DMS153 treated with DMSO at 0.1 percent for 48 hours (cell line): ENCODE data around the gene GOSR1.
"Not testable (repeated sequence)": the region's sequence is repeated elsewhere in the genome, so short reads cannot be mapped to it uniquely, and the experiment has no call there.

Source experiments
- DNase-seq: peaks from one replicate; lab custom pipeline; 2025; ENCODE audit not compliant: unreplicated experiment; lab: John Stamatoyannopoulos, UW

GOSR1 gene

DNA sequence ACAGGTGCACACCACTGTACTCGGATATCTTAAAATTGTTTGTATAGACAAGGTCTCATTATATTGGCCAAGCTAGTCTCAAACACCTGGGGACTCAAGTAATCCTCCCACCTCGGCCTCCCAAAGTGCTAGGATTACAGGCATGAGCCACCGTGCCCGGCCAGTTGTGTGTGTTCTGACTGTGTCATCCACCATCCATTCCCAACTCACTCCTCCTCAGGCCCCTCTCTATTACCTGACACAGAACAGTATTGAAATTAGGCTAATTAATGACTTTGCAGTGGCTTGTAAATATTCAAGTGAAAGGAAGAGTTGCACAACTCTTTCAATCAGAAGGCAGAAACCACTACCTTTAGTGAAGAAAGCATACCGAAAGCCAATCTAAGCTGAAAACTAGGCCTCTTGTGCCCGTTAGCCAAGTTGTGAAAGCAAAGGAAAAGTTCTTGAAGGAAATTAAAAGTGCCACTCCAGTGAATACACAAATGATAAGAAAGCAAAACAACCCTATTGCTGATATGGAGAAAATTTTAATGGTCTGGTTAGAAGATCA is 28.7 kb downstream of the GOSR1 start:
- DNase-seq: no peak

DNA sequence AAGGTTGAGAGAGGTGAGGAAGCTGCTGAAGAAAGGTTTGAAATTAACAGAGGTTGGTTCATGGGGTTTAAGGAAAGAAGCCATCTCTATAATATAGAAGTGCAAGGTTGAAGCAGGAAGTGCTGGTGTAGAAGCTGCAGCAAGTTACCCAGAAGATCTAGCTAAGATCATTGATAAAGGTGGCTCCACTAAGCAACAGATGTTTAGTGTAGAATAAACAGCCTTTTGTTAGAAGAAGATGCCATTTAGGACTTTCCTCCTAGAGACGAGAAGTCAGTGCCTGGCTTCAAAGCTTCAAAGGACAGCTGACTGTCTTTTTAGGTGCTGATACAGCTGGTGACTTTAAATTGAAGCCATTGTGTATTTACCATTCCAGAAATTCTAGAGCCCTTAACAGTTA is 29.3 kb downstream of the GOSR1 start:
- DNase-seq: no peak

DNA sequence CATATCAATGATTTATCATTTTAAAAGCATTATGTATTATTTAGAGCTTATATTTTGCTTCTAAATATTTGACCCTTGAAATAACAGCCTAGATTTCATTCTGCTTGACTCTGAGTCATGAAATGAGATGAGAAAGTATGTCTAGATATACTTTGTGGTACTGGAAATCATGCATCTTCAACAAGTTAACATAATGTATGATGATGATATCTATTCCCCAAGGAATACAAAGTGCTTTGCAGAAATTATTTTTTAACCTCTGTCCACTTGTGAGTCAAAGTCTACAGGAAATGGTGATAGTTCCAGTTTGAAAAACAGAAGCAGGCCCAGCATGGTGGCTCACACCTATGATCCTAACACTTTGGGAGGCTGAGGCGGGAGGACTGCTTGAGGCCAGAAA is 36.1 kb downstream of the GOSR1 start:
- DNase-seq: no peak

DNA sequence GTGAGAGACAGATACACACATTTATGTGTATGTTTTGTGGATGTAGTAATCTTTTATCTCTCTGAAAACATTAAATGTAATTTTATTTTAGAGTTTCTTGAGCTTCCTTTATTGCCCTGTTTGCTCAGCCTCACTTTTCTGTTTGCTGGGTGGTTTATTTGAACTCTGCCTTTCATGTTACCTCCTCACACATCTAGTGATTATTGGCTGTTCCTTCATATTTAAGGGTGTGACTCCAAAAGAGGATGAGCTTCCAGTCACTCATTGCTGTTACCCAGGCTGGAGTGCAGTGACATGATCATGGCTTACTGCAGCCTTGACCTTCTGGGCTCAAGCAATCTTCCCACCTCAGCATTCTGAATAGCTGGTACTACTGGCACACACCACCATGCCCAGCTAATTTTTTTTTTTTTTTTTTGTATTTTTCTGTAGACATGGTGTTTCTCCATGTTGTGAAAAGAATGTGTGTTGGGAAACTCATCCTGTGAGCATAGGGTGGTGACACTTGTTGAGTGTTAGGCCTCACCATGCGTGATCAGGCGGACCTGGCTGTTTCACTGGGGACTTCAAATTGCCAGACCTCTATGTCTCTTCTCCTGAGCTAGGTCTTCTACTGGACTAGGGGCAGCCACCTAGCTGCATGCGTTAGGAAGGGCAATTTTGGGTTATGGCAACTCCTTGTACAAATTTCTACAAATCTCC is 37.8 kb downstream of the GOSR1 start:
- no peak for DNase-seq

DNA sequence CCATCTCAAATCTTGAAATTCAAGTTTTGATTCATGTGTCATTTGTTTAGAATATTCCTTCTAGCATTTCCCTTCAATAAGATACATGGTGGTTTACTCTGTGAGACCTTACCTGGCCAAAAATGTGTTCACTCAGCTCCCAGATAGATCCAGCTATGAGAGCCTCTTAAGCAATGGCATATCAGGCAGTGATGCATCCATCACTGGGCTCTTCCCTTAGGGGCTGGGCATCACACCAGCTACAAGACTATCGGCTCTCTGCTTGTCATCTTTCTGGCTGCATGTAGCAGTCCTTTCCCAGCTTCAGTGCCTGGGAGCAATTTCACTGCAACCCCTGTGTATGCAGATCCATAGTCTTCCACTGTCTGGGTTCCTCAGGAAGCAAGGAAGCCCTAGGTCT is 40.6 kb downstream of the GOSR1 start:
- DNase-seq: no peak

DNA sequence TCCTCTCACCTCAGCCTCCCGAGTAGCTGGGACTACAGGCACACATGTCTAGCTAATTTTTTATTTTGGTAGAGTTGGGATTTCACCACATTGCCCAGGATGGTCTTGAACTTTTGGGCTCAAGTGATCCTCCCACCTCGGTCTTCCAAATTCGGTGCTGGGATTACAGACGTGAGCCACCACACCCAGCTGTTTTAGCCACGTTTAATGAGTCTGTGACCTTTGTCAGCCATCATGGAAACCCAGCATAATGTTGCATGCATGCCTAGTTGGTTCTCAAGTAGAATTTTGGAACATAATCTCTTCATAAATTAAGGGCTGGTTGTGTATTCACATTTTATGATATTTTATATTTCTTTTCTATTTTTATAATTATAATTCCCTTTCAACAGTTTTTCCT is 42.0 kb downstream of the GOSR1 start:
- no peak for DNase-seq

DNA sequence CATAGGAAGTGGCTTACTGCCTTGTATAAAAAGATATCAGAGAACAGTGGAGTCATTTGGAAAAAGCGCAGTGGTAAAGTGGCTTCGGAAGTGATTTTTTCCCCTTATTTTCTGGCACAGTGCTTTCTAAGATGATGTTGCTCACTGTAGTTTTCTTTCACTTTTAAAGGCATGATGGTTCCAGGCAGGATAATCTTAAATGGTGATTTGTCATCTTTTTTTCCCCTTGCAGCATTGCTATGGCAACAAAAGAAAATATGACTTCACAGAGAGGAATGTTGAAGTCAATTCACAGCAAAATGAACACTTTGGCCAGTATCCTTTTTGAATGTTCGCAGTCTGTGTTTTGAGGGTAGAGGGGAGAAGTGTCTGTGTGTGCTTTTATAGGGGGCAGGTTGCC is 42.5 kb downstream of the GOSR1 start:
- DNase-seq: no peak

DNA sequence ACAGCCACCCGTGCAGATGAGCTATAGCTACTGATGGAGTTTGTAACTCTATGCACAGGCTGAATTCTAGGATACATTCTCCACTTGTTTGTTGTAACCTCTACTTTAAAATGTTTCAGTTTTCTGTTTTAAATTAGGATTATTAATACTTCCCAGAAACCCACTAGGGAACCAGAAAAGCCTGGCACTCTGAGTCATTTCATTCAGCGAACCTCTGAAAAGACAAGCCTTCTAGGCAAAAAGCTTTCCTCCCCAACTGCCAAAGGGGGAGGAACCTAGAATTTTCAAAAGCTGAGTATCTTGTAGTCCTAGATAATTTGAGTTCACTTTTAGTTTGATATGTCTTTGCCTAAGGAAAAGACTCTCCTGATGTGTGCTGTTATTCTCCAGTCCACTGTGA is 43.2 kb downstream of the GOSR1 start:
- DNase-seq: no peak

DNA sequence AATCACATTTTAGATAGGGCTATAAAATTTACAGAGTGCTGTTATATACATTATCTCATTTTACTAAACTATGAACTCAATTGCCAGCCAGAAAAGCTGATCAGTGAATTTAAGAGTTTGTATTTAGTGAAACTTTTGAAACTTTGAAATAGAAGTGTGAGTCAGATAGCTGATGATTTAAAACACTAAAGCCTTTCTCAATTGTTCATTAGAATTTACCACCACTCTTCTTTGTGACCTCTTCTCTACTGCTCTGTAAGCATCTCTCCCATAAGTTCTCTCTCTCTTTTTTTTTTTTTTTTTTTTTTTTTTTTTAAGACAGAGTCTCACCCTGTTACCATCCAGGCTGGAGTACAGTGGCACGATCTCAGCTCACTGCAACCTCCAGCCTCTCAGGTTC is 43.7 kb downstream of the GOSR1 start:
- DNase-seq: no peak

DNA sequence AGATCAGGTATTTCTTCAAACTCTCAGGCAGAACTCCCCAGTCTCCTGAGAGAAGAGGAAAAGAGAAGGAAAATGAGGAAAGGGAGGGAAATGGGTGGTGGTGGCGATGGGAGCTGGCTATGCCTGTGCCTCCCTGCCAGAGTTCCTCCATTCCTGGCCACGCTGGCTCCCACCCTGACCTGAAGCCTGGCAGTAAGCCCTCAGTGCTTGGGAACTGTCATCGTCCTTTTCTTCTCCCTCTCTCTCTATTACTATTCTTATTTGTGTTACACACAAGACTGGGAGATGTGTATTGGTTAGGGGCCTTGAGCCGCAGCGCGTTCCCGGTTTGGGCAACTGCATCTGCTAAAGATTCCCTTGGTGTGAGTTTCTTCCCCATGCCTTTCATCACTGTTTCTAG is 44.6 kb downstream of the GOSR1 start:
- DNase-seq: no peak

DNA sequence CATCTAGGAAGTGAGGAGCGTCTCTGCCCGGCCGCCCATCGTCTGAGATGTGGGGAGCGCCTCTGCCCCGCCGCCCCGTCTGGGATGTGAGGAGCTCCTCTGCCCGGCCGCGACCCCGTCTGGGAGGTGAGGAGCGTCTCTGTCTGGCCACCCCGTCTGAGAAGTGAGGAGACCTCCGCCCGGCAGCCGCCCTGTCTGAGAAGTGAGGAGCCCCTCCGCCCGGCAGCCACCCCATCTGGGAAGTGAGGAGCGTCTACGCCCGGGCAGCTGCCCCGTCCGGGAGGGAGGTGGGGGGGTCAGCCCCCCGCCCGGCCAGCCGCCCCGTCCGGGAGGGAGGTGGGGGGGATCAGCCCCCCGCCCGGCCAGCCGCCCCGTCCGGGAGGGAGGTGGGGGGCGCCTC is 46.0 kb downstream of the GOSR1 start:
- not testable (repeated sequence) for DNase-seq

DNA sequence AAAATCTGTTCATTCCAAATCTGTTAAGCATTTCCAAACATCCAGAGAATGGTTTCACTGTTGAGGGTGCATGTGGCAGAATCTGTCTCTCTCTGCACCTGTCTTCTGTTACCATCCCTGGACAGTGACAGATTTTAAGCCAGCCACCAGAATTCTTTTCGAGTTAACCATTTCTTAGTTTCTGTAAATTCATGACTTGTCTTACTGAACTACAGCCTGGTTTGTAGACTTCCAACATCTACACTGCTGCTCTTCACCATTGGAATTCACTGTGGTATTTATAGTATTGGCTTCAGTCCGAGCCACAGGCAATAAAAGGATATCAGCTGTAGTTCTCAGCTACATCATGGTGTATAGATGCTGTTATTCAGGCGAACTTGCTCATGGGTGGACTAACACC is 47.6 kb downstream of the GOSR1 start:
- DNase-seq: no peak

DNA sequence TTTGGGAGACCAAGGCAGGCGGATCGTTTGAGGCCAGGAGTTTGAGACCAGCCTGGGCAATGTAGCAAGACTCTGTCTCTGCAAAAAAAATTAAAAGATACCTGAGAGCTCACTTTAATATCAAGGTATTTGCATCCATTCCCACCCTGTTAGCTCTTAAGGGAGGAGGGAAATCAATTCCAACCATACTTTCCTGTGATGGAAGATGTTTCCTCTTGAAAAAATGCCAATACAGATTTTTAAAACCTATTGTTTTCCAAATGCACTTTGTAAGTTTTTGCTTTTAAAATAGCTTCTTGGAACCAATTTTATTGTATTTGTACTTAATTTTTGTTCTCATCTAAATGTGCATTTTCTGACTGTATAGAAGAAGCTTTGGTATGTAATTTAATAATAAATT is 49.2 kb downstream of the GOSR1 start:
- no peak for DNase-seq

DNA sequence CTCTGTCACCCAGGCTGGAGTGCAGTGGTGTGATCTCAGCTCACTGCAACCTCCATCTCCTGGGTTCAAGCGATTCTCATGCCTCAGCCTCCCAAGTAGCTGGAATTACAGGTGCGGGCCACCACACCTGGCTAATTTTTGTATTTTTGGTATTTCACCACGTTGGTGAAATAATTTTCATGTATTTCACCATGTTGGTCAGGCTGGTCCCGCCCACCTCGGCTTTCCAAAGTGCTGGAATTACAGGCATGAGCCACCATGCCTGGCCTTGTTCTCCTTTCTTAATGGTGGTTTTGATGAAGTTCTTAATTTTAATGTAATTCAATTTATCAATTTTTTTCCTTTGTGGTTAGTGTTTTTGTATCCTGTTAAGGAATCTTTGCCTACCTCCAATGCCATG is 51.5 kb downstream of the GOSR1 start:
- DNase-seq: not testable (repeated sequence)

DNA sequence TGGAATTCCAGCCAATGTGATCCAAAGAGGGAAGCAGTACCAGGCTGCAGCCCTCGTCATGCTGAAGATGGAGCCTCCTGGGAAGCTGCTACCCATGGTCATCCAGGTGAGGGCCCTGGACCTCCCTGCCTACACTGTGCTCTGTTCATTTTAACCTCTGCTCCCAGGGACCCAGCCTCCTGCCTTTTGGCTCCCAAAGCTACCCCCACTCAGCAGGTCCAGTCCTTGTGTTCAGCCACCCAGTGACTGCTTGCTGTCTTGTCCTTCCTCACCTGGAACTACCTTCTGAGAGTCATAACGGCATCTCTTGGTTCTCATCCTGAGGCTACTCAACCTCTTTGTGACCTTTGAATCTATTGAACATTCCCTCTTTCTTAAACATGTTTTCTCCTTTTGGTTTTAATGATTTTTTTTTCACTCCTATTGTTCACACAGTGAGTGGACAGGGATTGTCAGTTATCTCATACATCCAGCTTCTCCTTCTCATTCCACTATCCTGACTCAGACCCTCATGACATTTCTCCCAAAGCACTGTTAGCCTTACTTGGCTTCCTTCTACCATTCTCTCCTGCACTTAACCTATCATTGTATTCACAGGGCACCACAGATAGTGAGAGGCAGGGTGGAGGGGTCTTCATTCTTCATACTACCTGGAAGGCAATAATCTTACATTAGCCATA is 53.3 kb downstream of the GOSR1 start:
- no peak for DNase-seq

DNA sequence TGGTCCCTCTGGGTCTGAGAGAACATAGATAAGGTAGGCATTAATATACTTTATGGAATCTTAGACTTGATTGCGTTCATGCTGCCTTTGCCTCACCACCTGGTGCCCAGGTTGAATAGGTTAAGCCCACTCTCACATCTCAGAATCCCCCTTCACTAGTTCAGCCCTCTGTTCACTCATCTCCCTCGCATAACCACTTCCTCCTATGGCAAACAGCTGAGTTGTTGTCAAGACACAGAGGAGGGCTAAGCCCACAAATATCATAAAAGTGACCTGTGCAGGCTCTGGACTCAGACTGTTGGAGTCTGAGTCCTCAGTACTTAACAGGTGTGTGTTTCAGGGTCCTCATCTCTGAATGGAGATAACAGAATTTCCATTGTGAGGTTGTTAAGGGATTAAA is 55.7 kb downstream of the GOSR1 start:
- no peak for DNase-seq

DNA sequence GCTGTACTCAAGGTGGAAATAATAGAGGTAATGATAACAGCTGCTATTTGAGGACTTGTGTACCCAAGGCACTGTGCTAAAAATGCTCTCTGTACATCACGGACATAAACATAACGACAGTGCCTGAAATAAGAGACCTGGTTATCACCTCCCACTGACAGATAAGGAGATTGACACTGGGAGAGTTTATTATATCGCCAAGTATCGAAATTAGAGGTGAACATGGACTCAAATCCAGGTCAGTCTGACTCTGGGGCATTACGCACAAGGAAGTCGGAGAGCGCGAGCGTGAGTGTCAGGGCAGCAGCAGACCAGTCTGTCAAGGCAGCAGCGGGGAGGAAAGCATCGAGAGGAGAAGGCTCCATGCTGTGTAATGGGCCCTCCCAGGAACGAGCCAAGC is 57.1 kb downstream of the GOSR1 start:
- no peak for DNase-seq

DNA sequence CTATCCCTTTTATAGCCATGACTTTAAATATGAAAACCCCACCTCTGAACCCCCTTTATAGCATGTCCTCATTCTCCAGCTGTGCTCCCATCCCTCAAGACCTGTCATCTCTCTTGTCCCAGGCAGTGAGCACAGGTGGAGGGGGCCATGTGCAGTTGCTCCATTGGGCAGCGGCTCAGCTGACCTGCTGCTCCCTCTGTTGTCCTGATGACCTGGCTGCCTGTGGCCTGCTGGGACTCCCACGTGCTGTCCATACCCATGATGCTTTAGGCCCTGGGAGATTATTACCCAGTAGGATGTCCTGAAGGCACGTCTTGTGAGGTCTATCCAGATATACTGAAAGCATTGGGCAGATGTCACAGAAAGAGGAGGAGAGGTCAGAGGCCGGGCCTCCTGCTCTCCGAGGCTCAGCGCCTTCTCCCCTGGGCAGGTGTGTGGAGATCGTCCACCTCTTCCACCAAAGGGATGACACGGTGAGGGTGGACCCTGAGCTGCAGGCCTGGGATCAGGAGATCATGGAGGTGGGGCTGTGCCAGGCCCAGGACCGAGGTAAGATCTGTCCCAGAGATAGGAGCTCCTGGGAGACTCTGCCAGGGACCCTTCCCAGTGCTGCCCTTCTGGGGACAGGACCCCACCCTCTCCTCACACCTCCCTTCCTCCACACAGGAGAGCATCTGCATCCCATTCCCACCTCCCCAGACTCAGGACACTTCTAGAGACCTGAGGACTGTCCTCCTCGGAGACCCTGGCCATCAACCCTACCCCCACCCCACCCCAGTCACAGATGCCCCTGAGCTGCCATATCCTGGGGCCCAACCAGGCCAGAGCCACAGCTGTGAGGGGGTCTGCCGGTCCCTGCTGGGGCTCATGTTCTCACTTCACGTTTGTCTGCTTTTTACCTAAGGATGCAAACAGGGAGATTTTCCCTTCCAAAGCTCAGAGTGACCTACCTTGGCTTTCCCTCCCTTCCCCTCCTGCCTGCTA is 58.0 kb downstream of the GOSR1 start:
- no peak for DNase-seq

DNA sequence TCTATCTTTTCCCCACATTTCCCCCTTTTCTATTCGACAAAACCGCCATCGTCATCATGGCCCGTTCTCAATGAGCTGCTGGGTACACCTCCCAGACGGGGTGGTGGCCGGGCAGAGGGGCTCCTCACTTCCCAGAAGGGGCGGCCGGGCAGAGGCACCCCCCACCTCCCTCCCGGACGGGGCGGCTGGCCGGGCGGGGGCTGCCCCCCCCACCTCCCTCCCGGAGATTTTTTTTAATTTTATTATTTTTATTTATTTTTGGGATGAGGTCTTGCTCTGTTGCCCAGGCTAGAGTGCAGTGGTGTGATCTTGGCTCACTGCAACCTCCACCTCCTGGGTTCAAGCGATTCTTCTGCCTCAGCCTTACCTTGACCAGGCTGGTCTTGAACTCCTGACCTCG is 59.6 kb downstream of the GOSR1 start:
- DNase-seq: not testable (repeated sequence)

DNA sequence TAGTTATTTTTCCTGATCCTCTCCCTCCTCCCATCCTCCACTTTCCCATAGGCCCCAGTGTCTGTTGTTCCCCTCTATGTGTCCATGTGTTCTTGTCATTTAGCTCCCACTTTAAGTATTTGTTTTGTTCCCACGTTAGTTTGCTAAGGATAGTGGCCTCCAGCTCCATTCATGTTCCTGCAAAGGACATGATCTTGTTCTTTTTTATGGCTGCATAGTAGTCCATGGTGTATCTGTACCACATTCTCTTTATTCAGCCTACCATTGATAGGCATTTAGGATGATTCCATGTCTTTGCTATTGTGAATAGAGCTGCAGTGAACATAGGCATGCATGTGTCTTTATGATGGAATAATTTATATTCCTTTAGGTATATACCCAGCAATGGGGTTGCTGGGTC is 60.5 kb downstream of the GOSR1 start:
- DNase-seq: not testable (repeated sequence)

DNA sequence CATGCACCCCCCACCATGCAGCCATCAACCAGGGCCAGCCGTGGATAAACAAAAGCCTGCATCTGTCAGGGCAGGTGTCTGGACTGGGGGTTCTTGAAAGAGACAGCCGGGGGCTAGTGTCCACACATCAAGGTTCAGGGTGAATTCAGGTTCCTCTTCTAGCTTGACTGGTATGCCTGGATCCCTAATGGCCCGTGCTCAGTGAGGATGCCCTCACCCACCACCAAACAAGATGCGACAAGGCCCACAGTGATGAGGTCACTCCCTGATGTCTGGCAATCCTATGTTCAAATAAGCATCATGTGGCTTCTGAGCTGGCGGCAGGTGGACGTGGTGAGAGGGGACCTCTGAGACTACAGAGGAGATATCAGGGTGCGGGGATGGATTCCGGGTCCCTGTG is 64.6 kb downstream of the GOSR1 start:
- no peak for DNase-seq

DNA sequence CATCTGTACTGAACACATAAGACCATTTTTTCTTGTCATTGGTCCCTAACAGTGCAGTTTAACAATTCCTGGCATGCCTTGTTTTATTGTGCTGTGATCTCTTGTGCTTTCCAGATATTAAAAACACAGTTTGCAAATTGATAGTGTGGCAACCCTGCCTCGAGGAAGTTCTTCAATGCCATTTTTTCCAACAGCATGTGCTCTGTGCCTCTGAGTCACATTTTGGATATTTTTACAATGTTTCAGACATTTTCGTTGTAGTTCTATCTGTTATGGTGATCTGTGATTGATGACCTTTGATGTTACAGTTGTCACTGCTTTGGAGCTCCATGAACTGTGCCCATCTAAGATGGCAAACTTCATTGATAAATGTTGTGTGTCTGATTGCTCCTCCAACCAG is 66.2 kb downstream of the GOSR1 start:
- no peak for DNase-seq
